Prostate gland (tissue), 2 donors: ENCODE data around the gene MOB3A. TPM values are rescaled to one million over a fixed set of nuclear protein-coding genes. Genes with fewer than 3 reads are reported as not detected.
"Not testable (repeated sequence)": the region's sequence is repeated elsewhere in the genome, so short reads cannot be mapped to it uniquely, and the experiment has no call there.

Experiments used
- DNase-seq: peaks from one replicate; pipeline ENCODE4 v3.0.0-alpha.2; 2019; ENCODE audit warnings: low spot score
- H3K27ac ChIP-seq, 2 donors: fragments of 200-600 bp; sonication (generic); 2 replicates each; pipeline ENCODE4 v1.5.1; 2017 to 2019
- H3K27me3 ChIP-seq: fragments of 200-600 bp; sonication (generic); replicated peaks from 2 replicates; pipeline ENCODE4 v1.5.1; 2019; ENCODE audit not compliant: insufficient read depth
- H3K36me3 ChIP-seq, 2 donors: fragments of 200-600 bp; sonication (generic); 1 replicate in 1 of 2; 2 replicates in 1 of 2; pipeline versions ENCODE4 v1.5.1 to v1.8.1; 2017 to 2019
- H3K4me1 ChIP-seq: fragments of 200-600 bp; sonication (generic); replicated peaks from 2 replicates; pipeline ENCODE4 v1.5.1; 2019
- H3K4me3 ChIP-seq, 2 donors: fragments of 200-600 bp; sonication (generic); 2 replicates each; pipeline ENCODE4 v1.5.1; 2017 to 2019
- H3K9me3 ChIP-seq: fragments of 200-600 bp; sonication (generic); 2 replicates; pipeline ENCODE4 v1.5.1; 2017
- POLR2A ChIP-seq: fragments of 450-650 bp; IDR thresholded peaks from one replicate; pipeline ENCODE4 v1.6.1; 2016; ENCODE audit warnings: antibody characterized with exemption, mild to moderate bottlenecking
- POLR2AphosphoS5 ChIP-seq: sonication (generic); formaldehyde crosslinking; IDR thresholded peaks from one replicate; pipeline ENCODE4 v1.6.1; 2017; ENCODE audit warnings: antibody characterized with exemption
- WGBS: methylation state at CpG from one replicate; pipeline ENCODE4 v1.1.5; 2018; 5-methylcytosine and 5-hydroxymethylcytosine counted together
- intact Hi-C: fragments of 100-400 bp; cut with DNase I; formaldehyde crosslinking; loops from one replicate; pipeline ENCODE4 v1.14.2; 2022
- total RNA-seq, 2 donors: library from RNA; depleted of rRNA; stranded (reverse); fragments of >200 nt; gene quantifications; one replicate each; pipeline ENCODE4 v1.1.0, GENCODE V29; 2016
- TF ChIP-seq, protein P1 (sequence below), 4 experiments: fragments of 200-600 bp in 2 of 4; fragments of 450-650 bp in 2 of 4; sonication (generic) in 2 of 4; IDR thresholded peaks; 1 replicate in 3 of 4; 2 replicates in 1 of 4; pipeline ENCODE4 v1.5.1; 2016 to 2019; ENCODE audit warnings: antibody characterized with exemption in 4 of 4, mild to moderate bottlenecking in 2 of 4, moderate library complexity in 2 of 4

The MOB3A gene
- total RNA-seq, 2 donors from 2014 or later = 40.1 to 43.5 TPM

DNA sequence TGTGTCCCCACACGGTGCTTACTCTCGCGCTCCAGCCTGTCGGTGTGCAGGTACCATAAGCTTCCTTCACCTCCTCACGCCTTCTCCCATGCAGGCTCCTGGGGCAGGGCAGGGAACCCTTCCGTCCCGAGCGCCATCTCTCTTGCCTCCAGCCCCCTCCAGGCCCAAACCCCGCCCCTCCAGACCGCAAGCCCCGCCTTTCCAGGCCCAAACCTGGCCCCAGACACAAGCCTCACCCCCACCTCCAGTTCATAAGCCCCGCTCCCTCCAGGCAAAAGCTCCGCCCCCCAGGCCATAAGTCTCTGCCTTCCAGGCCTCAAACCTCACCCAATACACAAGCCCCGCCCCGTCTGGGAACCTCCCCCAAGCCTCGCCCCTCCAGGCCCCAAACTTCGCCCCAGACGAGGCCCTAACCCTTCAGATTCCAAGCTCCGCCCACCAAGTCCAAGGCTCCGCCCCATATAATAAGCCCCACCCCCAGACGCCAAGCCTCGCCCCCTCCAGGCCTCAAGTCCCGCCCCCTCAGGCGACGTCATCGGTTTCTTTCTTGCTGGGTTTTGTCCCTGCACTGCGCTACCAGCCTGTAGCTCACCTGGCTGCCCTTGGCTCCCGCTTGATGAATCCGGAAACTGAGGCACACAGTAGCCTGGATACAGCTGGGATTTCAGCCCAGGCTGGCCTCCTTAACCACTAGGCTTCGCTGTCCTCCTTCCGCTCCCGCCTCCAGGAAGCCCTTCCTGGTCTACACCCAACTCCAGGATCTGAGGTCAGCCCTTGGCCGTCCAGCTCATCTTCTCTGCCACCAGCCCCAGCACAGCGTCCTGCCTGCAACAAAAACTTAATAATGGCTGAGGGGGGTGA lies 61.2 kb downstream of the MOB3A start:
- peaks cover 0 to 7% of the 10 kb centered on the region in 2 donors for H3K36me3 ChIP-seq
- 43% methylated on average over 34 of the region's 34 CpGs for WGBS
- peak overlapping the region; percentile 99 to 100 for H3K27ac ChIP-seq
- no peaks in the 10 kb centered on the region for H3K27me3 ChIP-seq
- intact Hi-C loops = no loop called here
- no peaks in the 10 kb centered on the region for H3K9me3 ChIP-seq
- H3K4me3 ChIP-seq = no peak overlapping the region
- peaks cover 11% of the 10 kb centered on the region for H3K4me1 ChIP-seq
- TF ChIP-seq POLR2A (no peak), POLR2AphosphoS5 (no peak)
- TF ChIP-seq, protein P1, sequence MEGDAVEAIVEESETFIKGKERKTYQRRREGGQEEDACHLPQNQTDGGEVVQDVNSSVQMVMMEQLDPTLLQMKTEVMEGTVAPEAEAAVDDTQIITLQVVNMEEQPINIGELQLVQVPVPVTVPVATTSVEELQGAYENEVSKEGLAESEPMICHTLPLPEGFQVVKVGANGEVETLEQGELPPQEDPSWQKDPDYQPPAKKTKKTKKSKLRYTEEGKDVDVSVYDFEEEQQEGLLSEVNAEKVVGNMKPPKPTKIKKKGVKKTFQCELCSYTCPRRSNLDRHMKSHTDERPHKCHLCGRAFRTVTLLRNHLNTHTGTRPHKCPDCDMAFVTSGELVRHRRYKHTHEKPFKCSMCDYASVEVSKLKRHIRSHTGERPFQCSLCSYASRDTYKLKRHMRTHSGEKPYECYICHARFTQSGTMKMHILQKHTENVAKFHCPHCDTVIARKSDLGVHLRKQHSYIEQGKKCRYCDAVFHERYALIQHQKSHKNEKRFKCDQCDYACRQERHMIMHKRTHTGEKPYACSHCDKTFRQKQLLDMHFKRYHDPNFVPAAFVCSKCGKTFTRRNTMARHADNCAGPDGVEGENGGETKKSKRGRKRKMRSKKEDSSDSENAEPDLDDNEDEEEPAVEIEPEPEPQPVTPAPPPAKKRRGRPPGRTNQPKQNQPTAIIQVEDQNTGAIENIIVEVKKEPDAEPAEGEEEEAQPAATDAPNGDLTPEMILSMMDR (IDR thresholded peaks at IDR 0.05) = no peak
- DNase-seq = no peak

DNA sequence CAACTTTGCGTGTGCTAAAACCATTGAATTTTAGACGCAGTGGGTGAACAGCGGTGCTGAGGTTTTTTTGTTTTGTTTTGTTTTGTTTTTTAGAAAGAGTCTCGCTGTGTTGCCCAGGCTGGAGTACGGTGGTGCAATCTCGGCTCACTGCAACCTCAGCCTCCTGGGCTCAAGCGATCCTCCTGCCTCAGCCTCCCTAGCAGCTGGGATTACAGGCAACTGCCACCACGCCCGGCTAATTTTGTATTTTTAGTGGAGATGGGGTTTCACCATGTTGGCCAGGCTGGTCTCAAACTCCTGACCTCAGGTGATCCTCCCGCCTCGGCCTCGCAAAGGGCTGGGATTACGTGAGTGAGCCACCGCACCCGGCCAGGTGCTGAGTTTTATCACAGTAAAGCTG lies 61.9 kb downstream of the MOB3A start:
- H3K9me3 ChIP-seq, intact Hi-C loops, H3K36me3 ChIP-seq, H3K4me3 ChIP-seq, H3K27me3 ChIP-seq, DNase-seq: not testable (repeated sequence)
- Histone ChIP-seq H3K4me1 (peaks cover 11% of the 10 kb centered on the region), H3K27ac (peak overlapping the region; percentile 99 to 100)
- WGBS = 92% methylated on average over 15 of the region's 15 CpGs

DNA sequence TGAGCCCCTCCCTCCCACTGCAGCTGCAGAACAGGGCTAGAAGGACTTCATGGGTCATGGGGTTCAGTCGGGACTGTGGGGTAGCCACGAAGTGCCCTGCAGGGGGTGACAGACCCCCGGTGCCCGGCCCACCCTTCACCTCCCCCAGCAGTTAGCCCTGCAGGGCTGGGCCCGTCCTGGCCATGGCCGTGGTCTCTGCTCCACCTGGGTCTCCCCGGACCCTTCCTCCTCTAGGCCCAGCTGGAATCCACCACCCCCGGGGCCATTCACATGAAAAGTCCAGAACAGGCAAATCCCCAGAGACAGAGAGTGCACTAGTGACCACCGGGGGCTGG lies 62.3 kb downstream of the MOB3A start:
- TF ChIP-seq POLR2AphosphoS5 = no peak
- TF ChIP-seq, protein P1 (IDR thresholded peaks at IDR 0.05) = no peak
- no peak for TF ChIP-seq POLR2A
- intact Hi-C loops = no loop called here
- no peaks in the 10 kb centered on the region for H3K27me3 ChIP-seq
- H3K36me3 ChIP-seq = peaks cover 0 to 7% of the 10 kb centered on the region in 2 donors
- H3K4me3 ChIP-seq = no peak overlapping the region
- H3K27ac ChIP-seq = peak overlapping the region; percentile 99 to 100
- no peaks in the 10 kb centered on the region for H3K9me3 ChIP-seq
- H3K4me1 ChIP-seq = peaks cover 11% of the 10 kb centered on the region
- DNase-seq = no peak
- WGBS = 75% methylated on average over 9 of the region's 9 CpGs

DNA sequence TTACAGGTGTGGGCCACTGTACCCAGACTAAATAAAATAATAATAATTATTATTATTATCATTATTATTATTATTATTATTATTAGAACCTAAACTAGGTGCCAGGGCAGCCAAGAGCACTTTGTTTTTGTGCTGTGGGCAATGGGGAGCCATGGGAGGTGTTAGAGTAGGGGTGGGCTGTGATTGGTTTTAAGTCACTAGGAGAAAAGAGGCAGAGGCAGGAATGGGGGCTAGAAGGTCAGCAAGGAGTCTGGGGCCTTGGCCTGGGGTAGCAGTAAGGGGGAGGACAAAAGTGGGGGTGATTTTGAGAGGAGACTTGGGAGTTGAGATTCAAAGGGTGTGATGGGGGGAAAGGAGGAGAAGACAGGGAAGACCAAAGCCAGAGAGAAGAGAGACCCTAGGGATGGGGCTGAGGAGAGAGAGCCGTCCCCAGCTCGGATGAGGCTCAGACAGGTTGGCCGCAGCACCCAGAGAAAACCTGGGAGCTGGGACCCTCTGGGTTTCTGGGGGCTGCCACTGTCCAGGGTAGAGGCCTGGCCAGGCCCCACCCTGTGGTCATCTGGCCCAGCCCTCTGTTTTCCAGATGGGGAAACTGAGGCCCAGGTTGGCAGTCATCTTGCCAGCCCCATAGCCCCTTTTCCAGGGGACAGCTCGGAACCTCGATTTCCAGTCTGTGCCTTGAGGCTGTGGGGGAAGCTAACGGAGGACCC lies 62.9 kb downstream of the MOB3A start:
- Histone ChIP-seq H3K4me1 (peaks cover 11% of the 10 kb centered on the region), H3K36me3 (peaks cover 0 to 1% of the 10 kb centered on the region in 2 donors), H3K27ac (peak overlapping the region; percentile 99 to 100), H3K9me3 (no peaks in the 10 kb centered on the region), H3K4me3 (no peak overlapping the region), H3K27me3 (no peaks in the 10 kb centered on the region)
- DNase-seq = no peak
- intact Hi-C loops = no loop called here
- TF ChIP-seq POLR2A = no peak
- TF ChIP-seq, protein P1 (IDR thresholded peaks at IDR 0.05) = no peak
- no peak for TF ChIP-seq POLR2AphosphoS5
- WGBS = 88% methylated on average over 6 of the region's 6 CpGs

DNA sequence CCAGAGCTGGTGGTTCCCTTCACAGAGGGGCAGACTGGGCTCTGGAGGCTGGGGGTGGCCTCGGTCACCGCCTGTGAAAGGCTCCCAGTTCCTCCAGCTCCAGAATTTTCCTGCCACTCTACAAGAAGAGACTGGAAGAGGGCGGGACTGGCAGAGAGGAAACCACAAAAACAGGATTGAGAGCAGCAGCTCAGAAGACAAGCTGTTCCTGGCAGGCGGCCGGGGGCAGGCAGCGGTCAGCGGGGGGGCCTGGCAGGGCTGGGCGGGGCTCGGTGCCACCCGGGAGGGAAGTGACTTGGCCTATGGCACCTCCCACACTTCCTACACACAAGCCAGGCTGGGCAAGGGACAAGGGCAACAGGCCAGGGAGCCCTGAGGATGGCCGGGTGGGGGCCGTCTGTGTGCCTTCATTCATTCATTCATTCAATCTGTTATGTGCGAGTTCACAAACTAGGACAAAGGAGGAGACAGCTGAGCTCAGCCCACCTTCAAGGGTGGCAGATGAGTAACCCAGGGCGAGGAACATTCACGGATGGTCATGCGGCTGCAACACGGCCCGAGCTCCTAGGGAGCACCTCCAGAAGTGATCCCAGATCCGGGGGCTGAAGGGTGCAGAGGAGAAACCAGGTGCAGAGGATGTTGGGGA lies 63.7 kb downstream of the MOB3A start:
- Histone ChIP-seq H3K4me3 (peak overlapping the region; percentile 3 to 6), H3K4me1 (peaks cover 11% of the 10 kb centered on the region)
- WGBS = 2% methylated on average over 19 of the region's 19 CpGs

More for the DNA sequence above, 63.7 kb downstream of the MOB3A start:
- H3K36me3 ChIP-seq = no peaks in the 10 kb centered on the region
- no peaks in the 10 kb centered on the region for H3K9me3 ChIP-seq
- peak; percentile 98 for DNase-seq
- TF ChIP-seq, protein P1 (IDR thresholded peaks at IDR 0.05) = no peak
- peak; percentile 100 for TF ChIP-seq POLR2AphosphoS5
- peak; percentile 75 for TF ChIP-seq POLR2A
- H3K27ac ChIP-seq = peak overlapping the region; percentile 99 to 100
- intact Hi-C loops = no loop called here
- H3K27me3 ChIP-seq = no peaks in the 10 kb centered on the region
